Calu3 (cell line): Measurements from ENCODE around the gene FOXS1. TPM values are rescaled to one million over a fixed set of nuclear protein-coding genes. Genes with fewer than 3 reads are reported as not detected.

ENCODE experiments used
- BruUV-seq: library from RNA; stranded (reverse); fragments of 400-500 nt; replicated peaks from 2 replicates; lab custom pipeline; 2021; lab: Mats Ljungman, UMichigan
- CTCF ChIA-PET: fragments of 300-600 bp; sonication (Branson Sonifier 250); formaldehyde crosslinking; loops from one replicate; lab custom pipeline; 2022; ENCODE audit warnings: antibody characterized with exemption; lab: Charles Lee
- DNase-seq: peaks from one replicate; pipeline ENCODE4 v3.0.0; 2022
- H3K27ac Mint-ChIP-seq: one replicate; pipeline ENCODE4 v1.8.0; 2022; ENCODE audit warnings: mixed read lengths; ENCODE audit not compliant: unreplicated experiment
- H3K27me3 Mint-ChIP-seq: one replicate; pipeline ENCODE4 v1.8.0; 2022; ENCODE audit warnings: mixed read lengths; ENCODE audit not compliant: unreplicated experiment
- H3K36me3 Mint-ChIP-seq: one replicate; pipeline ENCODE4 v1.8.0; 2022; ENCODE audit warnings: mild to moderate bottlenecking, moderate library complexity, mixed read lengths; ENCODE audit not compliant: insufficient read depth, unreplicated experiment
- H3K4me1 Mint-ChIP-seq: one replicate; pipeline ENCODE4 v1.8.0; 2022; ENCODE audit warnings: mild to moderate bottlenecking, low read depth, mixed read lengths; ENCODE audit not compliant: unreplicated experiment
- H3K4me3 Mint-ChIP-seq: one replicate; pipeline ENCODE4 v1.8.0; 2022; ENCODE audit warnings: mild to moderate bottlenecking, low read depth, moderate library complexity, mixed read lengths; ENCODE audit not compliant: unreplicated experiment
- H3K9me3 Mint-ChIP-seq: one replicate; pipeline ENCODE4 v1.8.0; 2022; ENCODE audit warnings: low read depth, mixed read lengths; ENCODE audit not compliant: unreplicated experiment
- CTCF ChIP-seq: fragments of 200-600 bp; IDR thresholded peaks from one replicate; pipeline ENCODE4 v1.8.0; 2022; ENCODE audit warnings: antibody characterized with exemption; ENCODE audit not compliant: unreplicated experiment
- intact Hi-C: fragments of 100-400 bp; cut with micrococcal nuclease; formaldehyde crosslinking; loops from one replicate; pipeline ENCODE4 v1.10.0; 2022; ENCODE audit not compliant: unreplicated experiment
- total RNA-seq: library from RNA; stranded (reverse); gene quantifications from 2 replicates; pipeline ENCODE4 v1.2.3, GENCODE V29; 2022

Gene FOXS1
- total RNA-seq, 1 experiment from 2014 or later, result not detected

- no peak for DNase-seq
- H3K27ac Mint-ChIP-seq, result no peak overlapping the region
- no peaks in the 10 kb centered on the region for H3K27me3 Mint-ChIP-seq
- H3K36me3 Mint-ChIP-seq, result no peaks in the 10 kb centered on the region
- no peak for TF ChIP-seq CTCF
- H3K4me1 Mint-ChIP-seq, result no peaks in the 10 kb centered on the region
- no peaks in the 10 kb centered on the region for H3K9me3 Mint-ChIP-seq
- no peak overlapping the region for H3K4me3 Mint-ChIP-seq
- no TSS peak for BruUV-seq
- intact Hi-C loops, result no loop called here
- CTCF ChIA-PET, result interaction anchor here (0.8 to 3.5 kb wide), 3 partner anchors 23 to 208 kb away, joined by 3 to 27 read pairs (median 6); no protein-coding TSS in a partner anchor
These were observed 21.3 kb downstream of the FOXS1 start for GRCh38 chr20:31824125-31824485.

DNA sequence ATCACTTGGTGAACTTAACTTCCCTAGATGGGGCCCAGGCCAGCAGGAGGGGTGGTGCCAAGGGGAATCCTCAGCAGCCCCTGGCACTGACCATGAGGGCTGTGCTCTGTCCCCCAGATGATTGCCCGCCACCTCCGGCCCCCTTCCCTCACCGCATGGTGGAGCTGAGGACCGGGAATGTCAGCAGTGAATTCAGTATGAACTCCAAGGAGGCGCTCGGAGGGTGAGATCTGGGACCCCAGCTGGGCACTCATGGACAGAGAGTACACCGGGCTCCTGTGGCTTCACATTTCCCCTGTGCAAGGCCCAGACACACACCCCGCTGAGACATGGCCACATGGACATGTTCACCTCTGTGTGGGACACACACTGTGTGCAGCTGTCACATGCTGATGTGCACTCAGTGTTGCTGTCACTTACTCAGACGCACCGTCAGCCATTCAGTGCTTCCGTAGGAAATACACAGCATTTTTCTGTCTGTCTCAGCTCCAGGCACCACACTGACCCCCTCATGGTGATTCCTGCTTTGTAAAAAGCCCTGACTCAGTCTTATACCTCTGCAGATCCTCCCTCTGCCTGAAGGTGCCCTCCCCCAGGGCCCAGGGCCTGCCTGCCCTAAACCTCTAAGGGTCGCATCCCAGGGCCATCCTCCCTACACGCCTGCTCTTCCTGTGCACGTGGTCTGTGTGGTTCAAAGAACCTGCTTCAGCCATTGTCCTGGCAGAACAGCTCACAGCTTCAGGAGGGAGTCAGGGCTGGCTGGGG lies 21.9 kb downstream of the FOXS1 start:
- Mint-ChIP-seq H3K27ac (no peak overlapping the region), H3K4me3 (no peak overlapping the region), H3K9me3 (no peaks in the 10 kb centered on the region), H3K27me3 (no peaks in the 10 kb centered on the region), H3K4me1 (no peaks in the 10 kb centered on the region), H3K36me3 (no peaks in the 10 kb centered on the region)
- TF ChIP-seq CTCF, result no peak
- intact Hi-C loops, result loop anchor here (1.0 to 2.0 kb wide), 2 partner anchors 23 to 129 kb away; partner anchors contain the start of gene PDRG1
- no peak for DNase-seq
- no TSS peak for BruUV-seq
- CTCF ChIA-PET, result interaction anchor here (0.6 to 3.5 kb wide), 11 partner anchors 15 to 829 kb away, joined by 3 to 27 read pairs (median 4); partner anchors contain the start of genes FOXS1 and PDRG1

GRCh38 chr20:31822421-31823330 lies 22.7 kb downstream of the FOXS1 start:
- Mint-ChIP-seq H3K36me3 (no peaks in the 10 kb centered on the region), H3K27me3 (no peaks in the 10 kb centered on the region), H3K4me1 (no peaks in the 10 kb centered on the region), H3K4me3 (peak overlapping the region; percentile 35), H3K27ac (no peak overlapping the region), H3K9me3 (no peaks in the 10 kb centered on the region)
- peak; percentile 100 for TF ChIP-seq CTCF
- no TSS peak for BruUV-seq
- intact Hi-C loops, result loop anchor here (1.0 to 2.0 kb wide), 4 partner anchors 24 to 269 kb away; partner anchors contain the start of gene PDRG1
- peak; percentile 88 for DNase-seq
- CTCF ChIA-PET, result interaction anchor here (0.7 to 3.5 kb wide), 12 partner anchors 16 to 830 kb away, joined by 3 to 27 read pairs (median 4); partner anchors contain the start of genes FOXS1 and PDRG1

GRCh38 chr20:31821427-31821826 lies 24.0 kb downstream of the FOXS1 start:
- Mint-ChIP-seq H3K4me3 (no peak overlapping the region), H3K27me3 (no peaks in the 10 kb centered on the region), H3K9me3 (no peaks in the 10 kb centered on the region), H3K4me1 (no peaks in the 10 kb centered on the region), H3K27ac (no peak overlapping the region), H3K36me3 (no peaks in the 10 kb centered on the region)
- DNase-seq, result peak; percentile 41
- BruUV-seq, result no TSS peak
- CTCF ChIA-PET, result interaction anchor here (0.7 to 3.5 kb wide), 4 partner anchors 21 to 217 kb away, joined by 3 to 27 read pairs (median 4); no protein-coding TSS in a partner anchor
- no peak for TF ChIP-seq CTCF
- intact Hi-C loops, result no loop called here
